NCI-H345 treated with DMSO at 0.1 percent for 48 hours (cell line): Measurements from ENCODE around the gene CCNL2.
"Not testable (repeated sequence)": the region's sequence is repeated elsewhere in the genome, so short reads cannot be mapped to it uniquely, and the experiment has no call there.

Experiments used
- DNase-seq: peaks from one replicate; lab custom pipeline; 2025; ENCODE audit not compliant: unreplicated experiment; lab: John Stamatoyannopoulos, UW

The CCNL2 gene

GRCh38 chr1:1419813-1420653 is 20.9 kb upstream of the CCNL2 start:
- DNase-seq, result no peak

- no peak for DNase-seq
These were observed 20.3 kb upstream of the CCNL2 start for GRCh38 chr1:1419363-1419812.

- no peak for DNase-seq
These were observed 19.6 kb upstream of the CCNL2 start for GRCh38 chr1:1418464-1419362.

DNA sequence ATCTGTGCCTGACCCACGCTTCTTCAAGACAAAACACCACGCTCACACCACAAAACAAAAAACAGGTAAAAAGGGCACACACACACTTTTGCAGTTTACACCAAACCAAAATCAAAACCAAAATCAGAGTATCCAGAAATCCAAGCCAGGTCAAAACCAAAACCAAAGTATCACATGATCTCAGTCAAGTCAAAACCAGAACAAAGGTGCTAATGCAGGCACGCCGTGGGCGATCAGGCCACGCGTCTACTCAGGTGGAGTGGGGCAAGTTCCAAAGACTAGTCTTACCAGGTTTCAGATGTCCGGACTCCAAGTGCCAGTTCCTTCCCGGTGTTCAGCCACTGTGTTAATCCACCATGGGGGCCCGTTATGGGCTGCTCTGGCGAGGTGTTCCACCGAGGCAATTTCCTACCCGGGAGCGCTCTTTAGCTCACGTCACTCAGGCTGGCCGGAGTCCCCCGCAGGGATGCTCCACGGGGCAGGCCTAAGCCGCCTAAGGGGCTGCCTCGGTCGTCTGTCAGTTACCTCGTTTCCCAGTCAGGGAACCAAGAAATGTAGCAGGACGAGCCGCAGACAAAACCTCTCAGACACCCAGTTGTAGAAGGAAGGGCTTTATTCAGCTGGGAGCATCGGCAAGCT is 18.8 kb upstream of the CCNL2 start:
- DNase-seq, result not testable (repeated sequence)

DNA sequence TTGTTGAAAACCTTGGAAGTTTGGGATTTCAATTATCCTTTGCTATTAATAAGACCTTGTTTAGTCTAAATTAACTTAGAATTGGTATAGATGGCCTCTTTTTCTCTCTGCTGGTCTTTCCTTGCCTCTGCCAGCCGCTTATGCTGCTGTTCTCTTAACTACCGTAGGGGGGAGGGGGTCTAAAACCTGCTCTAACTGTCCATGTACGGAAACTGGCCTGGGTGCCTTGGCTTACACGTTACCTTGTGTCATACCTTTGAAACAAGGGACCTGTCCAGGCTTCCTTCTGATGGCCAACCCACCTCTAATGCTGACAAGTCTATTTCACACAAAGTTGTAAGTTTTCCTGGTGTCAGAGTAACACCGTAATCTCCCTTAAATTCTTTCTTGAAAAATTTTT is 18.3 kb upstream of the CCNL2 start:
- not testable (repeated sequence) for DNase-seq

DNA sequence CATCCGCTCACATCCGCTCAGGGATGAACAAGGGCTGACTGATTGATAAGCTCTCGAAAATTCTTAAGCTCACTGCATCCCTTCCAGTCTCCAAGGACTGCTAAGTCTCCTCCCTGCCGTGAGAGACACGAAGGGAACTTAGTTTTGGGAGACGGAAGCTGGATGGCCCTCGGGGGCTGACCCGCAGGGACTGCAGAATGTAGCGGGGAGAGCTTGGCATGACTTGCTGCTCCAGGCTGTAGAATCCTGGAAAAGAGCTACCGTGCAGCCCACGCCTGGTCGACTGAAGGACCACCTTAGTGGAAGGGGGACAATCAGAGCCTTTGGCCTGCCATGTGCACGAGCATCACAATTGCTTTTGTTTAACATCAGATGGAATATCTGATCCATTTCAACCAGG is 16.6 kb upstream of the CCNL2 start:
- DNase-seq, result no peak

DNA sequence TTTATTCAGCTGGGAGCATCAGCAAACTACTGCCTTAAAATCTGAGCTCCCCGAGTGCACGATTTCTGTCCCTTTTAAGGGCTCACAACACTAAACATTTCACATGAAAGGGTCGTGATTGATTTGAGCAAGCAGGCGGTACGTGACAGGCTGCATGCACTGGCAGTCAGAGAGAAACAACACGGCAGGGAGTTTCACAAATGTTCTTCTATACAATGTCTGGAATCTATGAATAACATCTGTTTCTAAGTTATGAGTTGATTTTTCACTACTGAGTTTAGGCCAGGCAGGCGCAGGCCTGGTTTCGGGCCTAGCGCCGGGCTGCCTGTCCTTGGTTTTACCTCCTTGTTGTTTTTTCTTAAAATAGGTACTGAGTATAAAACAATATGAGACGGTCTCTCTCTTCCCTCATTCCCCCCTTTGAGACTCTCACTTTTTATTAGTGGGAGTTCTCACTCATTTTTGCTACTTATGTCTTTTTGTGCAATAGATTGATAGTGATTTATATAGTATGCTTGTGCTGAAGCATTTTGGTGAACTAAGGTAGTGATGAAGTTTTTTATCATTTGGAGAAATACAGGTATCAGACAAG is 13.3 kb upstream of the CCNL2 start:
- not testable (repeated sequence) for DNase-seq

- DNase-seq, result no peak
These were observed 12.5 kb upstream of the CCNL2 start for GRCh38 chr1:1411626-1412025.

GRCh38 chr1:1410238-1410637 is 11.1 kb upstream of the CCNL2 start:
- not testable (repeated sequence) for DNase-seq

GRCh38 chr1:1407636-1408318 is 8.6 kb upstream of the CCNL2 start:
- DNase-seq, result no peak

DNA sequence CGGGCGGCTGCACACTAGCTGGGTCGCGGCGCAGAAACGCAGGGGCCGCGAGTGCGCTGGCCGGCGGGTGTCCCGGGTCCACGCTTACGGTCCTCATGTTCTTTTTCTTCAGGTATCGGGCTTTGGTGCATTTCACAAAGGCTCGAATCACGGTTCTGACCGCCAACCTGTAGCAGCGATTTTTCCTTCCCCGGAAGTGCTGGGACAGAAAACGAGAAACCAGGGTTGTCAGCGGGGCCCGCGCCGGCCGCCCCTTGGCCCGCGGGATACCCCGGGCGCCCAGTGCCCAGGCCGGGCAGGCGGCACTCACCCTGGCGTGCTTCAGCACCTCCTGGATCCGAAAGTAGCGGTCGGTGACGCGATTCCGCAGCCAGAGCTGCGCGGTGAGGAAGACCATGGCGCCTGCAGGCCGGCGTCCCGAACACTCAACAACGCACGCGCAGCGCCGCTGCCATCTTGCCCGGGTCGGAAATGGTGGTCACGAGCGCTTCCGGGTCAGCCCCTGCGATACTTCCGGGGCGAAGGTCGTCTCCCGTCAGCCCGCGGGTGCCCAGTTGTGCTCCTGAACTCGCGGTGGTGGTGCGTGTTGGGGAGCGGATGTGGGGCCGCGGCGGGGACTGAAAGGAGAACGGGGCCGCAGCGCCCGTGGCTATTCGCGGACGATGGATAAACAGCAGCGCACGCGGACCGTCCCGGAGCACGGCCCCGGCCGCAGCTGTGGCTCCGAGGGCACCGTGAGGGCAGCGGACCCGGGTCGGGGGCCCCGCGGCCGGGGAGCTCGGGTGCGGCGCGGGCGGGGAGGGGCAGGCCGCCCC is 7.9 kb upstream of the CCNL2 start, which contains the start of gene MRPL20:
MRPL20 (minus strand) TSS at position 473 of the 815 bp plus-strand sequence; CDS start at position 397, 76 bp downstream.
- DNase-seq, result peak; percentile 77

DNA sequence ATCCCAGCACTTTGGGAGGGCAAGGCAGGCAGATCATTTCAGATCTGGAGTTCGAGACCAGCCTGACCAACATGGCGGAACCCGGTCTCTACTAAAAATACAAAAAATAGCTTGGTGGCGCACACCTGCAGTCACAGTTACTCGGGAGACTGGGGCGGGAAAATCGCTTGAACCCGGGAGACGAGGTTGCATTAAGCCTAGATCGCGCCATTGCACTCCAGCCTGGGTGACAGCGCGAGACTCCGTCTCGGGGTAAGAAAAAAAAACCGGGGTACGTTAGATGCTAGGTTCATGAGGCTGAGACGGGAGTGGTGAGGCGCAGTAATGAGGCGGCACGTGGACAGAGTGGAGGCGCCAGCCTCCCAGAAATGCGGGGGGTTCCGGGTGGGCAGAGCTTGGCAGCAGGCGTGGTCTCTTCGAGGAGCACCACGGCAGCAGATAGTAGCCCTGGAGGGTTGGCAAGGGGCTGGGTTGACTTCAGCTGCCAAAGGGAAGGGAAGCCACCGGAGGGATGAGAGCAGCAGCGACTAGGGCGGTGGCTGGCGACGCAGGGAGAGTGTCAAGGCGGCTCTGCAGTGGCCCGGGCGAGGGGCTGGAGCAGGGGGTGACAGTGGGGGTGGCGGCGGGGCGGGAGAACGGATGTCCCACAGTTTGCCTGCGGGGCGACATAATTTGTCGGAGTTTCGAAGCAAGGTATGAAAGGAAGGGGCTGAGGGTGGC is 7.1 kb upstream of the CCNL2 start:
- DNase-seq, result no peak

GRCh38 chr1:1403653-1404052 is 4.5 kb upstream of the CCNL2 start:
- no peak for DNase-seq

DNA sequence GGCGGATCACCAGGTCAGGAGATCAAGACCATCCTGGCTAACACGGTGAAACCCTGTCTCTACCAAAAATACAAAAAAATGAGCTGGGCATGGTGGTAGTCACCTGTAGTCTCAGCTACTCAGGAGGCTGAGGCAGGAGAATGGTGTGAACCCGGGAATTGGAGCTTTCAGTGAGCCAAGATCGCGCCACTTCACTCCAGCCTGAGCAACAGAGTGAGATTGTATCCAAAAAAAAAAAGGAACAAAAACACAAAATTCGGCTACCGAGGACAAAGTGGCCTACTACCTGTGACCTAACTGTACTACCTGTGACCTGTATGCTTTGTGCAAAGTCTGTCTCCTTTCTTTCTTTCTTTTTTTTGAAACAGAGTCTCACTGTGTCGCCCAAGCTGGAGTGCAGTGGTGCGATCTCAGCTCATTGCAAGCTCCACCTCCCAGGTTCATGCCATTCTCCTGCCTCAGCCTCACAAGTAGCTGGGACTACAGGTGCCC is 3.8 kb upstream of the CCNL2 start:
- DNase-seq, result not testable (repeated sequence)

DNA sequence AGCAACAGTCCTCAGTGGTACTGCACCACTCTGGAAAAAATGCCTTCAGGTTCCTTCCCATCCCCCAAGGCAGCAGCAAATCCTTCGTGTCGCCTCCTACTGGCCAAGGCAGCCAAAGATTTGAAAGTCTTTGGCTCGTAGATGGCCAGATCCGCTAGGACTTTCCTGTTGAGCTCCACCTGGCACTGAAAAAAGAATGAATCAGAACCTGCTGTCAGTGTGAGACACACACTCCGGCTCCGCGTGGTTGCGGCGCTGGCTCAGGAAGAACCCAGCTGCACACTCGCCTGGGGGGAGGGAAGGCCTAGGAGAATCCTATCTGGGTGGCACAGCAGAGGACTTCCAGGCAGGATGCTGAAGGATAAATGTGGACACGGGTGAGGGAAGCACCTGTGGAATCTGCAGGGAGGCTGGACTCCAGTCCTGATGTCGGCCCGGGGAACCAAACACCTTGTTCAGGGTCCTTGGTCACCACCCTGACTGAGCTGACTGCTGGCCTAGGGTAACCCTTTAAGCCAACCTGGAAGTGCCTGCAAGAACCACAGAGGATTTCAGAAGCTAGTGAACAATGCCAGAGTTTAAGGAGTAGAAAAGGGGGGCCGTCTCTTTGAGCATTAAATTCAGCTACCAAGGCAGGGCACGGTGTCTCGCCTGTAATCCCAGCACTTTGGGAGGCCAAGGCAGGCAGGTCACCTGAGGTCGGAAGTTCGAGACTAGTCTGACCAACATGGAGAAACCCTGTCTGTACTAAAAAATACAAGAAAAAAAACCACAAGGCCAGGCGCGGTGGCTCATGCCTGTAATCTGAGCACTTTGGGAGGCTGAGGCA is 3.2 kb upstream of the CCNL2 start:
- peak; percentile 6 for DNase-seq

- no peak for DNase-seq
These were observed 2.4 kb upstream of the CCNL2 start for GRCh38 chr1:1401457-1402010.
